ENCODE results near the gene MRPL43.

- TF ChIP-seq ZNF274 (IDR thresholded peaks at IDR 0.05; ENCODE audit: low read depth, low read length) (no peak), YY1 (IDR thresholded peaks at IDR 0.05; ENCODE audit: insufficient read depth, insufficient read length) (no peak), SUZ12 (IDR thresholded peaks at IDR 0.05; ENCODE audit: extremely low read depth, insufficient read depth, insufficient read length) (no peak)
Measured at GRCh38 chr10:101005361-101005760, 18.1 kb upstream of the MRPL43 start.
